IMR-90 (cell line): ENCODE data around the gene C2orf69. TPM values are rescaled to one million over a fixed set of nuclear protein-coding genes. Genes with fewer than 3 reads are reported as not detected.

Source experiments
- ATAC-seq: fragments of 200-7000 bp; cut with Tn5 transposase; 2 replicates; pipeline ENCODE4 v1.9.1; 2020; ENCODE audit warnings: low read depth, mild to moderate bottlenecking, moderate library complexity
- BruUV-seq: library from RNA; stranded (reverse); fragments of 400-500 nt; replicated peaks from 2 replicates; lab custom pipeline; 2021; lab: Mats Ljungman, UMichigan
- CTCF ChIA-PET: fragments of 300-600 bp; formaldehyde crosslinking; extraction: SDS; loops from one replicate; lab custom pipeline; 2021; ENCODE audit warnings: antibody characterized with exemption; lab: Yijun Ruan, JAX
- POLR2A ChIA-PET: fragments of 300-600 bp; sonication (Branson Sonifier 250); formaldehyde crosslinking; loops from one replicate; lab custom pipeline; 2022; ENCODE audit warnings: antibody characterized with exemption; ENCODE audit not compliant: unreplicated experiment; lab: Charles Lee
- DNase-seq: peaks from one replicate; pipeline ENCODE4 v3.0.0; 2013
- H2AFZ ChIP-seq: replicated peaks from 2 replicates; pipeline ENCODE3; 2013; ENCODE audit warnings: low read length, mild to moderate bottlenecking; ENCODE audit not compliant: poor library complexity
- H2AK5ac ChIP-seq: 2 replicates; pipeline ENCODE4 v1.6.1; 2013; ENCODE audit warnings: low read depth, low read length, inconsistent platforms
- H2AK9ac ChIP-seq: replicated peaks from 2 replicates; pipeline ENCODE3; 2013; ENCODE audit warnings: mild to moderate bottlenecking, low read depth, low read length, moderate library complexity; ENCODE audit not compliant: poor library complexity
- H2BK120ac ChIP-seq: 2 replicates; pipeline ENCODE4 v1.6.1; 2013; ENCODE audit warnings: low read depth, low read length, inconsistent platforms
- H2BK15ac ChIP-seq: 3 replicates; pipeline ENCODE4 v1.6.1; 2013; ENCODE audit warnings: low read depth, low read length, inconsistent platforms
- H2BK20ac ChIP-seq: 2 replicates; pipeline ENCODE4 v1.6.1; 2013; ENCODE audit warnings: low read depth, mild to moderate bottlenecking, inconsistent platforms, low read length, moderate library complexity
- H2BK5ac ChIP-seq: 2 replicates; pipeline ENCODE4 v1.6.1; 2013; ENCODE audit warnings: mild to moderate bottlenecking, low read depth, low read length, inconsistent platforms; ENCODE audit not compliant: poor library complexity, severe bottlenecking
- H3K14ac ChIP-seq: replicated peaks from 2 replicates; pipeline ENCODE4 v1.6.1; 2013; ENCODE audit warnings: low read depth, low read length, inconsistent platforms
- H3K18ac ChIP-seq: 2 replicates; pipeline ENCODE4 v1.6.1; 2013; ENCODE audit warnings: low read depth, low read length, control low read depth
- H3K23ac ChIP-seq: 2 replicates; pipeline ENCODE4 v1.6.1; 2013; ENCODE audit warnings: low read depth, low read length, inconsistent platforms
- H3K27ac ChIP-seq: 2 replicates; pipeline ENCODE4 v1.5.1; 2013; ENCODE audit warnings: mild to moderate bottlenecking, control low read depth, low read length; ENCODE audit not compliant: insufficient read depth
- H3K27me3 ChIP-seq: 2 replicates; pipeline ENCODE4 v1.6.1; 2013; ENCODE audit warnings: low read length; ENCODE audit not compliant: control insufficient read depth, insufficient read depth
- H3K36me3 ChIP-seq: 2 replicates; pipeline ENCODE4 v1.6.1; 2013; ENCODE audit warnings: low read length, mixed read lengths; ENCODE audit not compliant: control insufficient read depth, insufficient read depth
- H3K4ac ChIP-seq: 2 replicates; pipeline ENCODE4 v1.6.1; 2013; ENCODE audit warnings: low read depth, low read length, inconsistent platforms
- H3K4me1 ChIP-seq: 2 replicates; pipeline ENCODE4 v1.6.1; 2013; ENCODE audit warnings: low read length, mixed read lengths; ENCODE audit not compliant: control insufficient read depth, insufficient read depth
- H3K4me2 ChIP-seq: 2 replicates; pipeline ENCODE4 v1.6.1; 2013; ENCODE audit warnings: low read depth, mild to moderate bottlenecking, control low read depth, low read length, moderate library complexity
- H3K4me3 ChIP-seq: 2 replicates; pipeline ENCODE4 v1.5.1; 2013; ENCODE audit warnings: low read depth, mild to moderate bottlenecking, control low read depth, low read length, moderate library complexity; ENCODE audit not compliant: insufficient read depth
- H3K56ac ChIP-seq: 2 replicates; pipeline ENCODE4 v1.6.1; 2013; ENCODE audit warnings: low read length, inconsistent platforms; ENCODE audit not compliant: insufficient read depth; ENCODE audit errors: extremely low read depth
- H3K79me1 ChIP-seq, 2 experiments: 2 replicates each; pipeline ENCODE4 v1.6.1; 2013; ENCODE audit warnings: low read length in 2 of 2, inconsistent platforms in 1 of 2, low read depth in 1 of 2
- H3K9ac ChIP-seq: 2 replicates; pipeline ENCODE4 v1.6.1; 2013; ENCODE audit warnings: low read depth, low read length, control low read depth
- H3K9me1 ChIP-seq: 2 replicates; pipeline ENCODE4 v1.6.1; 2013; ENCODE audit warnings: low read length, inconsistent platforms; ENCODE audit not compliant: insufficient read depth
- H3K9me3 ChIP-seq: 2 replicates; pipeline ENCODE4 v1.6.1; 2013; ENCODE audit warnings: low read length; ENCODE audit not compliant: control insufficient read depth, insufficient read depth
- H4K20me1 ChIP-seq: 2 replicates; pipeline ENCODE4 v1.6.1; 2013; ENCODE audit warnings: low read length, inconsistent platforms; ENCODE audit not compliant: insufficient read depth
- H4K5ac ChIP-seq: 2 replicates; pipeline ENCODE4 v1.6.1; 2013; ENCODE audit warnings: mild to moderate bottlenecking, low read depth, low read length, control low read depth
- H4K8ac ChIP-seq, 2 experiments: 2 replicates each; pipeline ENCODE4 v1.6.1; 2013; ENCODE audit warnings: low read depth in 2 of 2, low read length in 2 of 2, control low read depth in 1 of 2, inconsistent platforms in 1 of 2
- H4K91ac ChIP-seq: 2 replicates; pipeline ENCODE4 v1.6.1; 2013; ENCODE audit warnings: low read depth, low read length, inconsistent platforms; ENCODE audit not compliant: insufficient read depth
- MAFK ChIP-seq: IDR thresholded peaks from 2 replicates; pipeline ENCODE4 v1.6.1; 2012; ENCODE audit warnings: low read depth, low read length, improper control_type of control experiment
- MAZ ChIP-seq: IDR thresholded peaks from 2 replicates; pipeline ENCODE4 v1.6.1; 2012; ENCODE audit warnings: low read depth, mild to moderate bottlenecking, low read length, improper control_type of control experiment, moderate library complexity, borderline replicate concordance
- POLR2A ChIP-seq: IDR thresholded peaks from 2 replicates; pipeline ENCODE4 v1.6.1; 2012; ENCODE audit warnings: mild to moderate bottlenecking, low read depth, low read length
- RCOR1 ChIP-seq: IDR thresholded peaks from 2 replicates; pipeline ENCODE4 v1.6.1; 2012; ENCODE audit warnings: mild to moderate bottlenecking, low read length, improper control_type of control experiment; ENCODE audit not compliant: insufficient replicate concordance
- SMC3 ChIP-seq: fragments of 150-350 bp; IDR thresholded peaks from 2 replicates; pipeline ENCODE4 v1.6.1; 2016; ENCODE audit warnings: low read depth, mild to moderate bottlenecking, antibody characterized with exemption, low read length, moderate library complexity
- WGBS, 2 experiments: methylation state at CpG; one replicate each; pipeline versions ENCODE4 v1.1.5 to v1.1.7; 2013; ENCODE audit warnings: missing lambda C conversion rate in 2 of 2; ENCODE audit not compliant: insufficient read length in 1 of 2; ENCODE audit errors: extremely low coverage in 2 of 2; 5-methylcytosine and 5-hydroxymethylcytosine counted together
- dilution Hi-C: fragments of 300-500 bp; cut with HindIII; formaldehyde crosslinking; loops from one replicate; pipeline ENCODE4 v1.14.3; 2018; ENCODE audit warnings: low sequenced_read_pairs; ENCODE audit not compliant: unreplicated experiment
- in situ Hi-C: fragments of 300-500 bp; cut with MboI; formaldehyde crosslinking; loops from 3 replicates; pipeline ENCODE4 v1.14.3; 2019; ENCODE audit warnings: low sequenced_read_pairs, inconsistent platforms, mixed read lengths
- intact Hi-C: fragments of 100-400 bp; cut with micrococcal nuclease; formaldehyde crosslinking; loops from 2 replicates; pipeline ENCODE4 v1.10.0; 2022
- polyA plus RNA-seq, 3 experiments: library from polyadenylated mRNA; depleted of rRNA; stranded (reverse); fragments of >200 nt; gene quantifications; 2 replicates each; pipeline ENCODE4 v1.2.3, GENCODE V29; 2012; ENCODE audit warnings: low replicate concordance in 1 of 3
- total RNA-seq: library from RNA; depleted of rRNA; stranded (reverse); fragments of >200 nt; gene quantifications from 2 replicates; pipeline ENCODE4 v1.2.3, GENCODE V29; 2012
- TF ChIP-seq, protein P1 (sequence below): fragments of 150-350 bp; IDR thresholded peaks from 2 replicates; pipeline ENCODE4 v1.6.1; 2017; ENCODE audit warnings: mild to moderate bottlenecking, antibody characterized with exemption, low read length, low read depth

Gene C2orf69
- total and polyA plus RNA-seq, 2 of the 4 experiments (the other 2 are of a cell fraction): 3.1 to 4.7 TPM

DNA sequence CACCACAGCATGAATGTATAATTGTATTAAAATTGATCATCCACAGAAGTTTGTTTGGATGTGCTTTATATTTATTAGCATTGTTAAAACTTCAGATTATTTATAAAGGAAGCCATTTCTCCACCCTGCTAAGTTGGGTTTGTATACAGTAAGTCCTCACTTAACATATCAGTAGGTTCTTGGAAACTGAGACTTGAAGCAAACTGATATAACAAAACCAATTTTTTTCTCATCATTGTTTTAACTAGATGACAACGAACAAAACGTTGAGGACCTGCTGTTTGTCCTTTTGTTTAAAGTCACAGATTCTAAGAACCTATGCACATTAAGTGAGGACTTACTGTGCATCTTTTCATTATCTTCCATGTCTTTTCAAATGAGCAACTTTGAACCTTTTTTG is 17.1 kb downstream of the C2orf69 start:
- CTCF ChIA-PET: no interaction called here
- Histone ChIP-seq H3K4me3 (no peak overlapping the region), H3K9me1 (peaks cover 6% of the 10 kb centered on the region; the same call in 1 of the 2 replicates), H2AFZ (no peak overlapping the region), H3K4me2 (no peak overlapping the region), H2BK5ac (no peak overlapping the region), H3K9ac (no peak overlapping the region), H2BK15ac (no peak overlapping the region), H3K4me1 (0 out of 2 replicates have a peak, but pooled peaks cover 2% of the 10 kb centered on the region), H3K27ac (no peak overlapping the region), H3K56ac (no peak overlapping the region), H3K9me3 (no peaks in the 10 kb centered on the region), H4K91ac (no peak overlapping the region), H3K36me3 (peaks cover 9% of the 10 kb centered on the region), H3K18ac (no peak overlapping the region), H3K79me1 (peaks cover 11 to 28% of the 10 kb centered on the region in 2 experiments; a peak in 3 of 4 replicates), H4K5ac (no peak overlapping the region), H3K14ac (no peak overlapping the region), H3K23ac (no peak overlapping the region), H2BK20ac (no peak overlapping the region), H4K20me1 (peaks cover 3% of the 10 kb centered on the region; the same call in 1 of the 2 replicates), H3K4ac (no peak overlapping the region), H2BK120ac (no peak overlapping the region), H3K27me3 (no peaks in the 10 kb centered on the region), H4K8ac (no peak overlapping the region), H2AK9ac (no peak overlapping the region), H2AK5ac (no peak overlapping the region)
- DNase-seq (no peak), ATAC-seq (no peak)
- WGBS, 2 experiments: no CpG with 5 or more reads among the region's 2 CpGs
- no TSS peak for BruUV-seq
- TF ChIP-seq MAZ: no peak
- no peak for TF ChIP-seq SMC3
- TF ChIP-seq POLR2A: no peak
- TF ChIP-seq, protein P1, sequence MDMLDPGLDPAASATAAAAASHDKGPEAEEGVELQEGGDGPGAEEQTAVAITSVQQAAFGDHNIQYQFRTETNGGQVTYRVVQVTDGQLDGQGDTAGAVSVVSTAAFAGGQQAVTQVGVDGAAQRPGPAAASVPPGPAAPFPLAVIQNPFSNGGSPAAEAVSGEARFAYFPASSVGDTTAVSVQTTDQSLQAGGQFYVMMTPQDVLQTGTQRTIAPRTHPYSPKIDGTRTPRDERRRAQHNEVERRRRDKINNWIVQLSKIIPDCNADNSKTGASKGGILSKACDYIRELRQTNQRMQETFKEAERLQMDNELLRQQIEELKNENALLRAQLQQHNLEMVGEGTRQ: no peak
- no peak for TF ChIP-seq MAFK
- TF ChIP-seq RCOR1: no peak
- intact Hi-C loops: no loop called here
- in situ Hi-C loops: no loop called here
- POLR2A ChIA-PET: no interaction called here
- dilution Hi-C loops: no loop called here
